ELR (cell line): Measurements from ENCODE around the gene BCR.
"Not testable (repeated sequence)": the region's sequence is repeated elsewhere in the genome, so short reads cannot be mapped to it uniquely, and the experiment has no call there.

ENCODE experiments used
- DNase-seq: peaks from one replicate; pipeline ENCODE4 v3.0.0-alpha.2; 2015; ENCODE audit warnings: low read depth

BCR gene

GRCh38 chr22:23289851-23290724, 109.8 kb downstream of the BCR start:
- DNase-seq = peak; percentile 62

GRCh38 chr22:23291806-23292452, 111.6 kb downstream of the BCR start:
- DNase-seq = no peak

- no peak for DNase-seq
Measured at GRCh38 chr22:23292453-23293350, 112.4 kb downstream of the BCR start.

- DNase-seq = no peak
Measured at GRCh38 chr22:23293720-23294119, 113.4 kb downstream of the BCR start.

GRCh38 chr22:23294221-23294620, 113.9 kb downstream of the BCR start:
- no peak for DNase-seq

GRCh38 chr22:23300476-23300875, 120.2 kb downstream of the BCR start:
- no peak for DNase-seq

GRCh38 chr22:23301591-23301990, 121.3 kb downstream of the BCR start:
- DNase-seq = no peak

GRCh38 chr22:23302171-23303002, 122.1 kb downstream of the BCR start:
- no peak for DNase-seq

- DNase-seq = peak; percentile 92
Measured at GRCh38 chr22:23305321-23305910, 125.1 kb downstream of the BCR start.

- peak; percentile 57 for DNase-seq
Measured at GRCh38 chr22:23305922-23306374, 125.6 kb downstream of the BCR start.

- DNase-seq = peak; percentile 80
Measured at GRCh38 chr22:23306438-23306921, 126.2 kb downstream of the BCR start.

- no peak for DNase-seq
Measured at GRCh38 chr22:23306926-23307325, 126.6 kb downstream of the BCR start.

- not testable (repeated sequence) for DNase-seq
Measured at GRCh38 chr22:23307511-23307910, 127.2 kb downstream of the BCR start.

- DNase-seq = not testable (repeated sequence)
Measured at GRCh38 chr22:23309261-23309660, 129.0 kb downstream of the BCR start.

GRCh38 chr22:23310443-23311097, 130.3 kb downstream of the BCR start:
- not testable (repeated sequence) for DNase-seq

- DNase-seq = not testable (repeated sequence)
Measured at GRCh38 chr22:23311635-23312420, 131.5 kb downstream of the BCR start.

- no peak for DNase-seq
Measured at GRCh38 chr22:23313791-23314567, 133.7 kb downstream of the BCR start.

- peak; percentile 87 for DNase-seq
Measured at GRCh38 chr22:23315341-23315917, 135.1 kb downstream of the BCR start.
